HG03108 (cell line): ENCODE data around the gene P4HTM.

ENCODE experiments used
- ATAC-seq: cut with Tn5 transposase; IDR thresholded peaks from one replicate; pipeline ENCODE4 v1.9.1; 2021; ENCODE audit warnings: moderate library complexity; ENCODE audit not compliant: unreplicated experiment

Gene P4HTM

DNA sequence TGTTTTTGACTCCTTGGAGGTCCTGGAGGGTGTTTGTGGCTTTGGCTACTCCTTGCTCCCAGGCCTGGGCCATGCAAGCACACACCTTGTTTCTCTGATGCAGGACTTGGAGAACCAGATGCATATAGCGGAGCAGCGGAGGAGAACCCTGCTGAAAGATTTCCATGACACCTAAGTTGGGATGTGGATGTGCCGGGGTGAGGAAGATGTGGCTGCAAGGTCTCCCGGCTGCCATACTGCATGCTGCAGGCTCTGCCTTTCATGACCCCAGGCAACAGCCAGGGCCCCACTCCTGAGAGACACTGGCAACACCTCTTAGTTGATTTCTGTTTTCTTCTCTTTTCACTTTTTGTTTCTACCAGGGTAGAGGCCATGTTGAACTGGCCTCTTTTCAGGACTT lies 6.9 kb upstream of the P4HTM start:
- ATAC-seq: no peak

DNA sequence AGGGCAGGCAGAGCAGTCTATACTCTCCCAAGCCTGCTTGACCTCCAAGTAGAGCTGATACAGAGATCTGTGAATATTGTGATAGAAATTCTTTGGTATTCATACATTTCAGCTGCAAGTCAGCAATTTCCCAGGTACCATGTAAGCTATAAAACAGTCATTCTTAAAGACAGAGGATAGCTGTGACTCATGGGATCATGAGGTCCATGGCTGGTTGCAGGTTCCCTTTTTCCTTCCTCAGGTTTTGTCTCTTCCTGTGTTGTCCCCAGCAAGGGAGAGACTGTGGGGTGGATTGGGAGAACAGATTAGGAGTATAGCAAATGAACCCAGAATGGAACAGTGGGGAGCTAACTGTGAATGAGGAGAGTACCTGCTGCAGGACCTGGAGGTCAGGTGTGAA lies 5.4 kb upstream of the P4HTM start:
- ATAC-seq: no peak

DNA sequence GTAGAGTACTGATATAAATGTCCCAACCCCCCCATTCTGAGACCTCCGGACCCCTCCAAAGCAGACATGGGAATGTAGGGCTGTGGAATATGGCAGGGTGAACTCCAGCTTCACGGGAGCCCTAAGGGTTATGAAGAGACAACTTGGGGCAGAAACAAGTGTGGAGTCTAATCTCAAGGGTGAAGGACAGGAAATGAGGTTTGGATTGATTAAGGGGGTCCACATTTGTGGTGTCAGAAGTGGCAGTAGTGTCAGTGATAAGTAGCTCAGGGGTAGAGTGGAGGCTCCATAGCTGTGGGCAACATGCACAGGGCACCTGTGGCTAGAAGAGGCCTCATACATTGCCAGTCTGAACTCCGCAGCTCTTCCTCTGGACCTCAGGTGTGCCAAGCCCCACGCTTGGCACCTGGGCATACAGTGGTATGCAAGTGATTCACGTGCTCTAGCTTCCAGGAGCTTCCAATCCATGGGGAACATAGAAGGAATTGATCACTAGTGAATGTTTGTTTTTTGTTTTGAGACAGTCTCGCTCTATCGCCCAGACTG lies 4.1 kb upstream of the P4HTM start:
- no peak for ATAC-seq

DNA sequence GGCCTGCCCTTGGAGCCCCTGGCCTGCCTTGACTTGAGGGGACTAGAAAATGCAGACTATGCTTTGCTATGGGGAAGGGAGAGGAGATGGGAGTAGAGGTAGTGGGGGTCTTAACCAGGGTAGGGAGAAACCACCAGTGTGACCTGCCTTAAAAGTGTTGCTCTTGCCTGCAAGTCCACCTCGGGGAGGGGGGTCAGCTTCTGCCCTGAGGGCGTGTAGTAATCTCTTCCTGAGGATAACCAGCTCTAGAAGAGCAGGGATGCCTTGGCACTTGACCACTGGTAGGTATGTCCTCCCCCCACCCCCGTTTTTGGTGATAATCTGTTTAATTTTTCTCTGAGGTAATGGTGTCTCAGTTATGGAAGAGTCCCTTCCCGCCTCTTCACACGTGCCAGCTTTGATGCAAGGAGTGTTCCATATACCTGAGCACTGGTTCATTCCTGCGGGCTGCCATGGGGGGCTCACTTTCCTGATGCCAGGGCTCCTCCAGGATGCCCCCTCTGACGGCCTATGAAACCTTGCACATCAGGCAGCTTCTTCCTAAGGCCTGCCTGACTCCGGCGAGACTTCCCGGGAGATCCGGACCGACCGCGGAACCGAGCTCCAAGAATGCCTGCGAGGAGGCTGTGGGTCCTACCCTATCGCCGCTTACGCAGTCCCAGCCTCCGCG lies 780 bp upstream of the P4HTM start:
- ATAC-seq: no peak

DNA sequence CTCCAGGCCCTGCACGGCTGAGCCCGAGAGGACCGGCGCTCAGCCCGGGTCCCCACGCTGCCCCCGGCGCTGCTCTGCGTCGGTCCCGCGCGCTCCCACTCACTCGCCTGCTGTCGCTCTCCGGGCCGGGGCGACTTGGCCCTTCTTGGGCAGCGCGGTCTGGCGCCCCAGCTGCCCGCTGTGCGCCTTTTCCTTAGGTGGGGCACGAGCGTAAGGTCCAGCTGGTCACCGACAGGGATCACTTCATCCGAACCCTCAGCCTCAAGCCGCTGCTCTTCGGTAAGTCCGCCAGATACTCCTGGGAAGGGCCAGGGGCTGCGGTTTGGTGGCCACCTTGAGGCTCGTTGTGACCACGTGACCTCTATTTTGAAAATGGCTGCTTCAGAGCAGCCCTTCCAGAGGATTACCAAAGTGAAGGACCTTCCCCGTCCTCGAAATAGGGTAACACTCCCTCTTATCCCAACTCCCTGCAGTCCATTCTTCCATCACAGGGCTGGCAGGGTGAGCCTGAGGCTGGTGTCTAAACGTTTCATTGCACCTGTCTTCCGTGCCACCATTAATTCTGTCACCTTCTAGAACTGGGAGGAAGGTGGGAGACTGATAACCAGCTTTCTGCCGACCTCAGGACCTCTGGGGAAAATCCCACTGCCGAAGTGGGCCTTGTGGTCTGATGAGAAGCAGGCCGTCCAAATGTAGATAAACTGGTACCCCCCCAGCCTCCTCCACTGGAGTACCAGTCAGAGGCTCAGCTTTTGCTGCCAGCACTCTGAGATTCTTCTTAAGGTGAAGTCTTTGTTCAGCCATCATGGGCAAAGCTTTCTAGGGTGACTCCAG lies 812 bp downstream of the P4HTM start:
- ATAC-seq: no peak

DNA sequence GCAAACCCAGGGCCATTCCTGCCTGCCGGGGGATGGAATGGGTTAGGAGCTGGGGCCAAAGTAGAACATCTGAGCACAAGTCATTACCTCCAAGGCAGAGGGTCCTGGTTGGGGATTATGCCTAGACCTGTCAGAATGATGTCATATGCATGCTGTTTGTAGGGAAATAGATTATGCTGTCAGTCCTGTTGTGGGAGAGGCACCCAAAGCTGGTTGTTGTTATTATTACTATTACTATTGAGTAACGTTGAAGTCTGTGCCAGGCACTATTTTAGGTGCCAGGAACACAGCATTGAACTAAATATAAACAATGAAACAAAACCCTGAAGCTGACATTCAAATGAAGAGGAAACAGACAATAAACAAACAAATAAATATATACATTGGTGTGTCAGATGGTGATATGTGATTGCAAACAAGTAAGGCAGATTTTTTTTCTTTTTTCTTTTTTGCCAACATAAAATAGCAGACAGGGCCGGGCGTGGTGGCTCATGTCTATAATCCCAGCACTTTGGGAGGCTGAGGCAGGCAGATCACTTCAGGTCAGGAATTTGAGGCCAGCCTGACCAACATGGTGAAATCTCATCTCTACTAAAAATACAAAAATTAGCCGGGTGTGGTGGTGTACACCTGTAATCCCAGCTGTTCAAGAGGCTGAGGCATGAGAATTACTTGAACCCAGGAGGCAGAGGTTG lies 2.0 kb downstream of the P4HTM start:
- no peak for ATAC-seq

GRCh38 chr3:48993834-48994233 lies 3.8 kb downstream of the P4HTM start:
- no peak for ATAC-seq

DNA sequence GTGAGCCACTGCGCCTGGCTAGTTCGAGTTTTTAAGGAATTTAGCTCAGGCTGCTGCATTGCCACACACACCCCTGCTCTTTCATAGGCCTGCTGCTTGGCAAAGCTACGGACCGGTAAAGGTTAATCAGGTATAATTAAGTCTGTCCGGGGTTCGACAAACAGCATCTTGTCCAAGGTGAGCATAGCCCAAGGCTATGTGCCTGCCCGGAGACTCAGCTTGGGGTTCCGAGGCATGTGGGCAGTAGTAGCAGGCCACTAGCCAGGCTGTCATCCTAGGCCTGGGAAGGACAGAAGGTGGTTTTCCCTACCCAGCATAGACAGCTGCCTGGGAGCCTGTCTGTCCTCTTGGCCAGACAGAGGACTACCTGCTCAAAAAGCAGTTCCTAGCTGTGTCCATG lies 6.6 kb downstream of the P4HTM start:
- no peak for ATAC-seq

- ATAC-seq: no peak
Measured at GRCh38 chr3:48997102-48997635, 7.1 kb downstream of the P4HTM start.

DNA sequence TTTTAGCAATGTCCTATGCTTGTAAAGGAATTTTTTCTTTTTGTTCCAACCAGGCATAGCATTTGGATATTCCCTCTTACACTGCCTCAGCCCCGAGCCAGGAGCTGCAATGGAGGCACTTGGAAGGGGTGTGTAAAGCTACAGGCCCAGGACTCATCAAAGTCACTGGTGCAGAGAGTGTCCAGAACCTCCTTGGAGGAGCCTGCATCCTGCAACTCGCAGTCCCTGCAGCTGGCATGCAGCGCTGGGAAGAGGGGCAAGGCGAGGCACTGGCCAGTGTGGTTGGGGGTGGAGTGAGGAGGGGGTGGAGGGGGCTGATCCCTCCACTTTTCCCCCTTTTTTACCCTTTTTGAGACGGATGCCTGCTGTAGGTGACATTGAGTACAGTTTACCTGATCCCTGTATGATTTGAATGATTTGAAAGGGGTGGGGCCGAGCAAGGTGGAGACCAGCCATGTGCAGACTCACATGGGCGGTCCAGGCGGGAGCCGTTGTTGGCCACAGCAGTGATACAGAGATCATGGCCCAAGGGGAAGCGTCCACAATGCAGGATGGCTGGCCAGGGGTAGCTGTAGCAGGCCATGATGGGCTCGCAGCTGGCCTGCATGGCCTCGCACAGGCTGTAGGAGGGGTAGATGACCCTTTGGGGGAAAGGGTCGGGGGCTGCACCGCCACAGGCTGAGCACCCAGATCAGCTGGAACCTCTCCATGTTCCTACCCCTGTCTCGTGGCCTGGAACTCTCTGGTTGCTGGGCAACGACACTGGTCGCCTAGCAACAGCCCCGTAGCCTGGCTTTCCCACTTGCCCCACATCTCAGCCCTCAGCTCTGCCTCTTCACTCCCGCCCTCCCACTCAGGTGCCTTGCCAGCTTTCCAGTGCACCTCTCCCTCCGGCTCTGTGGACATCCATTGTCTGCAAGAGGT lies 7.9 kb downstream of the P4HTM start:
- no peak for ATAC-seq

- no peak for ATAC-seq
Measured at GRCh38 chr3:48999085-48999858, 9.2 kb downstream of the P4HTM start.

DNA sequence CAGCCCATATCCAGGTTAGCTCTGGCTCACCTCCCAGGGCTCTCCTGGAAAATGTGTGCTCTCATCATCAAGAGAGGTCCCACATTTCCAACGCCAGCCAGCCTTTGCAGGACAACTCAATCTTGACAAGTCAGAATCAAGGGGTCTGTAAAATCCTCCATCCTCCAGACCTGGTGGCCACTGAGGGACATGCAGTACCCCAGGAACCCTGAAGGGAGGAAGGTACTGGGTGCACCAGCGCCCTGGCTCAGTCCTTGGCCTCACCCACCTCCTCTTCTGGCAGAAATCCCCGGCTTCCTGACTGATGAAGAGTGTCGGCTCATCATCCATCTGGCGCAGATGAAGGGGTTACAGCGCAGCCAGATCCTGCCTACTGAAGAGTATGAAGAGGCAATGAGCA lies 11.1 kb downstream of the P4HTM start:
- no peak for ATAC-seq

DNA sequence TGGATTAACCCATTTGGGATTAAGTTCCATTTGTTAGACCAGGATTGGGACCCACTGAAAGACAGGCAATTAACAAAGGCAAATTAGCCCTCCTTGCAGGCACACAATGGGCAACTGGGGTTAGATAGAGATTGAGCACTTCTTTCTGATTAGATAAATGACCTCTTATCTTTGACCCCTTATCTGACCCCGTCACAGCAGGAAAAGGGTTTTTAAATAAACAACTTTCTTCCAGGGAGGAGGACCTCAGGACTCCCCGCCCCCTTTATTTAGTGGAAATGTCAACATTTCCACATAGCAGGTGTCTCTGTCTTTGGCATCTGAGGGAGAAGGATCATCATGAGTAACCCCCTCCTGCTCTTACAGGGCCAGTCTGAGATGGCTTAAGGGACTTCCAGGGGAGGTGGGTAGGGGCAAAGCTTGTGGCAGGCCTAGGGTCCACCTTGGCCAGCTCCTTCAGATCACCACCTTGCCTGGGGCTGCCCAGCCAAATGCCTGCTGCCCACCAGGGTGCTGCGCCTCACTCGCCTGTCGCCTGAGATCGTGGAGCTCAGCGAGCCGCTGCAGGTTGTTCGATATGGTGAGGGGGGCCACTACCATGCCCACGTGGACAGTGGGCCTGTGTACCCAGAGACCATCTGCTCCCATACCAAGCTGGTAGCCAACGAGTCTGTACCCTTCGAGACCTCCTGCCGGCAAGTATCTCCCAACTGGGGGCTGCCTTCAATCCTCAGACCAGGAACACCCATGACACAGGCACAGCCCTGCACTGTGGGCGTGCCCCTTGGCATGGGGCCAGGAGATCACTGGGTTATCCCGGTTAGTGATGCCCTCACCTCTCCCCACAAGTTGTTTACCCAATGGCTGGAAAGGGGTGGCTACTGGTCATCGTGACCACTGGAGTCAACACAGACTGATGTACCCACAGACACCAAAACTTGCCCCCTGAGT lies 14.6 kb downstream of the P4HTM start:
- no peak for ATAC-seq

DNA sequence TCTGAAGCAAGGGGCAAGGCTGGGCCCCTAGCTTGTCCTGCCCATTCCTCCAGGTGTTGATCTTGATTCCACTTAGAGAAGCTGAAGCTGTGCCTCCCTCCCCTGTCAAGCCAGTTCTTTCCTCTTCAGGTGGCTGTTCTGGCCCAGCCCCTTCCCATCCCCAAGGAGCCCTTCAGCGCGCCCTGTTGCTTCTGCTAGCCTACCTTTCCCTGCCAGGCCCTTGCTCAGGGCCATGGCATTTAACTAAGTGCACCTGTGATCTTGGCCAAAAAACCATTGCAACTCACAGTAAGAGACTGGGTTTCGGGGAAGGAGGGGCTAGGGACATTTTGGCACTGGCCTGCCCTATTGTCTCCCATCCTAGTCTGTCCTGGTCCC lies 15.3 kb downstream of the P4HTM start:
- no peak for ATAC-seq

DNA sequence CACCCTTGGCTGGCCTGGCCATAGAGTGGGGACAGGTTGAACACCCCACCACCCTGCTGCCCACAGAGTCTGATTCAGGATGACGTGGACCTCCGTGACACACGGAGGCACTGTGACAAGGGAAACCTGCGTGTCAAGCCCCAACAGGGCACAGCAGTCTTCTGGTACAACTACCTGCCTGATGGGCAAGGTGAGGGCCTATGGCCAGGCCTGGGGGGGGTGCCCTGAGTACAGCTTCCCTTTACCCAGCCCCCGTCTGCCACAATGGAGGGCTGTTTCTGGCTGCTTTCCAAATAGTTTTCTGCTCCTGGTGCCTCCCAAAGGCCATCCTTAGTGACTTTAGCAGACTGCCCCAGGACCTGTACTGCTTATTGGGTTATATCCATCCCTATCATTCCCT lies 16.0 kb downstream of the P4HTM start:
- ATAC-seq: no peak

- no peak for ATAC-seq
Measured at GRCh38 chr3:49006408-49007067, 16.5 kb downstream of the P4HTM start.

DNA sequence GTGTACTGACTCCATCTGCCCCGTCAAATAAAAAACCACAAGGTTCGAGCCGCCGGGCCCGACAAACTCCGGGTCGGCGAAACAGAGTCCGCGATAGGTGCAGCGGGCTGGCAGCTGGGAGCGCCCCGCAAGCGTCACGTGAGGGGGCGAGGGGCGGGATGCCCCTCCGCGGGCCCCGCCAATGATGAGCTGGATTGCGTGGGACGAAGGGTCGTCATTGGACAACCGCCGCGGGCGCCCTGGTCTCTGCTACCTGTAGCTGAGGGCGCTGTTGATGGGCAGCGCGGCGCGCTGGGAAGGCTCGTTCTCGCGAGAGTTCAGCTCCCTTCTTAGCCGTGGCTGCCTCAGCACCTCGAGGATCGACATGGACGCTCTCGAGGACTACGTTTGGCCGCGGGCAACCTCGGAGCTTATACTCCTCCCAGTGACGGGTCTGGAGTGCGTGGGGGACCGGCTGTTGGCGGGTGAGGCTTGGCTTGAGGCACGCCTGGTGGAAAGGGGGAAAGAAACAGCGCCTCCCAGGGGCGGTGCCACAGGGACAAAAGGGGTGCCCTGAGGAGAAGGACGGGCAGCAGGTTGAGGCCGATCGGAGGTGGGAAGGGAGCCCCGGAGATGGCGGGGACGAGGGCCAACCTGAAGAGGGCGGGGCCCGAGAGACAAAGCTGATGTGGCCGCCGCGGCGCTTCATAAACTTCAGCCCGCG lies 17.2 kb downstream of the P4HTM start, which contains the start of gene WDR6:
WDR6 (plus strand) TSS at position 324 of the 703 bp plus-strand sequence; CDS start at position 365, 41 bp downstream.
- peak; percentile 88 for ATAC-seq
